B cell (primary cell): ENCODE results near the gene ERC2.

Experiments used
- EZH2 ChIP-seq: IDR thresholded peaks from 2 replicates; pipeline ENCODE4 v1.6.1; 2012; ENCODE audit warnings: borderline replicate concordance, low read depth, mild to moderate bottlenecking, moderate library complexity, low read length; ENCODE audit not compliant: insufficient read depth, poor library complexity, severe bottlenecking
- TF ChIP-seq, protein P1 (sequence below): fragments of 200-600 bp; IDR thresholded peaks from one replicate; pipeline ENCODE4 v1.8.0; 2022; ENCODE audit warnings: antibody characterized with exemption, mild to moderate bottlenecking

GRCh38 chr3:55939287-55939686 lies 529.0 kb downstream of the ERC2 start:
- TF ChIP-seq, protein P1, sequence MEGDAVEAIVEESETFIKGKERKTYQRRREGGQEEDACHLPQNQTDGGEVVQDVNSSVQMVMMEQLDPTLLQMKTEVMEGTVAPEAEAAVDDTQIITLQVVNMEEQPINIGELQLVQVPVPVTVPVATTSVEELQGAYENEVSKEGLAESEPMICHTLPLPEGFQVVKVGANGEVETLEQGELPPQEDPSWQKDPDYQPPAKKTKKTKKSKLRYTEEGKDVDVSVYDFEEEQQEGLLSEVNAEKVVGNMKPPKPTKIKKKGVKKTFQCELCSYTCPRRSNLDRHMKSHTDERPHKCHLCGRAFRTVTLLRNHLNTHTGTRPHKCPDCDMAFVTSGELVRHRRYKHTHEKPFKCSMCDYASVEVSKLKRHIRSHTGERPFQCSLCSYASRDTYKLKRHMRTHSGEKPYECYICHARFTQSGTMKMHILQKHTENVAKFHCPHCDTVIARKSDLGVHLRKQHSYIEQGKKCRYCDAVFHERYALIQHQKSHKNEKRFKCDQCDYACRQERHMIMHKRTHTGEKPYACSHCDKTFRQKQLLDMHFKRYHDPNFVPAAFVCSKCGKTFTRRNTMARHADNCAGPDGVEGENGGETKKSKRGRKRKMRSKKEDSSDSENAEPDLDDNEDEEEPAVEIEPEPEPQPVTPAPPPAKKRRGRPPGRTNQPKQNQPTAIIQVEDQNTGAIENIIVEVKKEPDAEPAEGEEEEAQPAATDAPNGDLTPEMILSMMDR = no peak
- no peak for TF ChIP-seq EZH2
